Progenitor cell of endocrine pancreas (in vitro differentiated cells): ENCODE results near the gene MAD1L1. TPM values are rescaled to one million over a fixed set of nuclear protein-coding genes. Genes with fewer than 3 reads are reported as not detected.

Source experiments
- DNase-seq: peaks from one replicate; pipeline ENCODE4 v3.0.0; 2021; ENCODE audit warnings: low spot score; ENCODE audit not compliant: unreplicated experiment
- H3K27ac Mint-ChIP-seq: 2 replicates; pipeline ENCODE4 v1.8.0; 2021; ENCODE audit warnings: mild to moderate bottlenecking, moderate library complexity, mixed read lengths
- H3K27me3 Mint-ChIP-seq: 2 replicates; pipeline ENCODE4 v1.8.0; 2021; ENCODE audit warnings: mixed read lengths
- H3K36me3 Mint-ChIP-seq: 2 replicates; pipeline ENCODE4 v1.8.0; 2022; ENCODE audit warnings: mixed read lengths; ENCODE audit not compliant: insufficient read depth
- H3K4me1 Mint-ChIP-seq: 2 replicates; pipeline ENCODE4 v1.8.0; 2021; ENCODE audit warnings: low read depth, mixed read lengths
- H3K4me3 Mint-ChIP-seq: 2 replicates; pipeline ENCODE4 v1.8.0; 2021; ENCODE audit warnings: low read depth, mild to moderate bottlenecking, moderate library complexity, mixed read lengths
- H3K9me3 Mint-ChIP-seq: 2 replicates; pipeline ENCODE4 v1.8.0; 2021; ENCODE audit warnings: low read depth, mixed read lengths
- total RNA-seq: library from RNA; stranded (reverse); gene quantifications from 2 replicates; pipeline ENCODE4 v1.2.1, GENCODE V29; 2021
- TF ChIP-seq, protein P1 (sequence below): fragments of 200-600 bp; sonication (generic); IDR thresholded peaks from one replicate; pipeline ENCODE4 v1.5.0; 2021; ENCODE audit warnings: antibody characterized with exemption, mild to moderate bottlenecking; ENCODE audit not compliant: unreplicated experiment

The MAD1L1 gene
- total RNA-seq, 1 donor from 2014 or later: 49.8 TPM

- Mint-ChIP-seq H3K9me3 (no peaks in the 10 kb centered on the region), H3K4me1 (no peaks in the 10 kb centered on the region)
Observed at GRCh38 chr7:2198760-2199159, 34.0 kb downstream of the MAD1L1 start.

DNA sequence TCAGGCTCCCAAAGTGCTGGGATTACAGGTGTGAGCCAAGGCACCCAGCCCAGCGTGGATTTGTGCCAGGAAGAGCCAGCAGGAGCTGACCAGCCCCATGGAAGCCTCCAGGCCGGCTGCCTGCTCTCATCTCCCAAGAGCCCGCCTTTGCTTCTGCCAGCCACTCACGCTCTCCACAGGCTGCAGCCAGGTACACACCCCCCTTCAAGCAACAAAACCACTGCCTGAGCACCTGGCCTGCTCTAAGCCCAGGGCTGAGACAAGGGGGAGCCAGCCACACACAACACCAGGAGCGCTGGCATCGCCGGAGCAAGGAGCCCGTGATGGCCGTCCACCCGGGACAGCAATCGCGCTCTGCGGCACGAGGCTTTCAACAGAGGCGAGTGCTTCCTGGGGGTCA is 34.5 kb downstream of the MAD1L1 start:
- H3K4me1 Mint-ChIP-seq: no peaks in the 10 kb centered on the region
- H3K27me3 Mint-ChIP-seq: no peaks in the 10 kb centered on the region
- H3K36me3 Mint-ChIP-seq: peaks cover 23% of the 10 kb centered on the region
- no peak overlapping the region for H3K27ac Mint-ChIP-seq
- DNase-seq: no peak
- TF ChIP-seq, protein P1, sequence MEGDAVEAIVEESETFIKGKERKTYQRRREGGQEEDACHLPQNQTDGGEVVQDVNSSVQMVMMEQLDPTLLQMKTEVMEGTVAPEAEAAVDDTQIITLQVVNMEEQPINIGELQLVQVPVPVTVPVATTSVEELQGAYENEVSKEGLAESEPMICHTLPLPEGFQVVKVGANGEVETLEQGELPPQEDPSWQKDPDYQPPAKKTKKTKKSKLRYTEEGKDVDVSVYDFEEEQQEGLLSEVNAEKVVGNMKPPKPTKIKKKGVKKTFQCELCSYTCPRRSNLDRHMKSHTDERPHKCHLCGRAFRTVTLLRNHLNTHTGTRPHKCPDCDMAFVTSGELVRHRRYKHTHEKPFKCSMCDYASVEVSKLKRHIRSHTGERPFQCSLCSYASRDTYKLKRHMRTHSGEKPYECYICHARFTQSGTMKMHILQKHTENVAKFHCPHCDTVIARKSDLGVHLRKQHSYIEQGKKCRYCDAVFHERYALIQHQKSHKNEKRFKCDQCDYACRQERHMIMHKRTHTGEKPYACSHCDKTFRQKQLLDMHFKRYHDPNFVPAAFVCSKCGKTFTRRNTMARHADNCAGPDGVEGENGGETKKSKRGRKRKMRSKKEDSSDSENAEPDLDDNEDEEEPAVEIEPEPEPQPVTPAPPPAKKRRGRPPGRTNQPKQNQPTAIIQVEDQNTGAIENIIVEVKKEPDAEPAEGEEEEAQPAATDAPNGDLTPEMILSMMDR: no peak
- no peak overlapping the region for H3K4me3 Mint-ChIP-seq
- H3K9me3 Mint-ChIP-seq: no peaks in the 10 kb centered on the region

More at GRCh38 chr7:2198760-2199159, 34.0 kb downstream of the MAD1L1 start:
- no peak for DNase-seq
- Mint-ChIP-seq H3K27ac (no peak overlapping the region), H3K4me3 (no peak overlapping the region), H3K27me3 (no peaks in the 10 kb centered on the region), H3K36me3 (peaks cover 23% of the 10 kb centered on the region)
- TF ChIP-seq, protein P1: no peak

GRCh38 chr7:2197436-2198155 is 35.1 kb downstream of the MAD1L1 start:
- TF ChIP-seq, protein P1: no peak
- H3K27me3 Mint-ChIP-seq: no peaks in the 10 kb centered on the region
- no peak overlapping the region for H3K4me3 Mint-ChIP-seq
- no peak overlapping the region for H3K27ac Mint-ChIP-seq
- no peaks in the 10 kb centered on the region for H3K9me3 Mint-ChIP-seq
- DNase-seq: no peak
- peaks cover 23% of the 10 kb centered on the region for H3K36me3 Mint-ChIP-seq
- no peaks in the 10 kb centered on the region for H3K4me1 Mint-ChIP-seq

DNA sequence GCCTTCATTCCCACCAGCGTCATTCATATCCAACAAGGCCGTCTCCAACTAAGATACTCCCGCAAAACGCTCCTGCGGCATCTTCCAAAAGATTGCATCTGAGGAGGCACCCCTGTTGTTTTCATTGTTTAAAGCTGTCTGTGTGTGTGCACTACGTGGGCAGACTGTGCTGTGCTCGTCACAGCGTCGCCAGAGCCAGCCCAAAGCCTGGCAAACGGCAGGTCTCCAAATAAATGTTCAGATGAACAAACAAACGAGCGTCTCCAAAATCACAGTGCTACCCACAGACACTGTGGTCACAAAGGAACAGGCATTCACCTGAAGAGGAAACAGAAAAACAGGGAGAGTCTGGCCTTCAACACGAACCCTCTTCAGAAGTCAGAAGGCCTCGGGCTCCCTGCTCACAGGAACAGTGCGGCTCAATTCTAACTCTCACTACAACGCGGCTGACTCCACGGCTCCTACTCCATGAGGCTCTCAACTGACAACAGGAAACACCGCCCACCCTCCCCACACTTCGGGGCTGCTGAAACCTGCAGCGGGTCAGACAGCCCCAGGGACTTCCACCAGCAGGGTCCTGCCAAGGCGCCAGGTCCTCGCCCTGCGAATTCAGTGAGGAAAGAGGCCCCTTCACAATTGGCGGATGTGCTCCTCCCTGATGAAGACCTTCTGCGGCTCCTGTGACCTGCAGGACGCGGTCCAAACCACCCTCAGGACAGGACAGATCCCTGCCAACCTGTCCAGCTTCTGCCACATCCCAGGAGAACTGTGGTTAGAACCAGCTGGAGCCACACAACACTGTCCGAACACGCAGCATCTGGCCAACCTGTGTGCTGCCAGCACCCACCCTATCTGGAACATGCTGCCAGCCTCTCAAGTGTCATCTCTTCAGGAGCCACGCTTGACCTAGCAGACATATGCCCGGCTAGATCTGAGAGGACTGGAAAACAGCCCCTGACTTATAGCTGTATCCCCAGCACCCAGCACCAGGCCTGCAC is 36.1 kb downstream of the MAD1L1 start:
- Mint-ChIP-seq H3K27ac (peak overlapping the region; percentile 23), H3K4me1 (no peaks in the 10 kb centered on the region), H3K4me3 (no peak overlapping the region), H3K27me3 (no peaks in the 10 kb centered on the region), H3K9me3 (no peaks in the 10 kb centered on the region), H3K36me3 (peaks cover 27% of the 10 kb centered on the region)
- no peak for DNase-seq
- TF ChIP-seq, protein P1: no peak
